ENCODE data around the gene GLOD4. TPM values are rescaled to one million over a fixed set of nuclear protein-coding genes. Genes with fewer than 3 reads are reported as not detected.
"Not testable (repeated sequence)": the region's sequence is repeated elsewhere in the genome, so short reads cannot be mapped to it uniquely, and the experiment has no call there.

GLOD4 gene
- total RNA-seq, 3 donors from 2014 or later, result 47.5 to 61.1 (median 59.9) TPM

GRCh38 chr17:789160-789840, 7.2 kb upstream of the GLOD4 start:
- H3K36me3 ChIP-seq, result no peaks in the 10 kb centered on the region

GRCh38 chr17:788551-788950, 6.5 kb upstream of the GLOD4 start:
- Histone ChIP-seq H3K36me3 (no peaks in the 10 kb centered on the region), H3K27me3 (no peaks in the 10 kb centered on the region), H3K4me3 (no peak overlapping the region), H3K9me3 (no peaks in the 10 kb centered on the region), H3K4me1 (peaks cover 0 to 11% of the 10 kb centered on the region in 2 donors), H3K27ac (no peak overlapping the region)
- no peak for TF ChIP-seq POLR2AphosphoS5 (IDR thresholded peaks at IDR 0.05)
- TF ChIP-seq, protein P1, sequence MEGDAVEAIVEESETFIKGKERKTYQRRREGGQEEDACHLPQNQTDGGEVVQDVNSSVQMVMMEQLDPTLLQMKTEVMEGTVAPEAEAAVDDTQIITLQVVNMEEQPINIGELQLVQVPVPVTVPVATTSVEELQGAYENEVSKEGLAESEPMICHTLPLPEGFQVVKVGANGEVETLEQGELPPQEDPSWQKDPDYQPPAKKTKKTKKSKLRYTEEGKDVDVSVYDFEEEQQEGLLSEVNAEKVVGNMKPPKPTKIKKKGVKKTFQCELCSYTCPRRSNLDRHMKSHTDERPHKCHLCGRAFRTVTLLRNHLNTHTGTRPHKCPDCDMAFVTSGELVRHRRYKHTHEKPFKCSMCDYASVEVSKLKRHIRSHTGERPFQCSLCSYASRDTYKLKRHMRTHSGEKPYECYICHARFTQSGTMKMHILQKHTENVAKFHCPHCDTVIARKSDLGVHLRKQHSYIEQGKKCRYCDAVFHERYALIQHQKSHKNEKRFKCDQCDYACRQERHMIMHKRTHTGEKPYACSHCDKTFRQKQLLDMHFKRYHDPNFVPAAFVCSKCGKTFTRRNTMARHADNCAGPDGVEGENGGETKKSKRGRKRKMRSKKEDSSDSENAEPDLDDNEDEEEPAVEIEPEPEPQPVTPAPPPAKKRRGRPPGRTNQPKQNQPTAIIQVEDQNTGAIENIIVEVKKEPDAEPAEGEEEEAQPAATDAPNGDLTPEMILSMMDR (IDR thresholded peaks at IDR 0.05), result no peak
- no peak for TF ChIP-seq POLR2A (IDR thresholded peaks at IDR 0.05)
- intact Hi-C loops (cut with DNase I; ENCODE audit: low total_unique reads), result no loop called here
- no peak for DNase-seq (ENCODE audit: low spot score in 2 of 2)

More at GRCh38 chr17:789160-789840, 7.2 kb upstream of the GLOD4 start:
- intact Hi-C loops (cut with DNase I; ENCODE audit: low total_unique reads), result no loop called here
- Histone ChIP-seq H3K4me1 (peaks cover 0 to 4% of the 10 kb centered on the region in 2 donors), H3K9me3 (no peaks in the 10 kb centered on the region), H3K4me3 (no peak overlapping the region), H3K27ac (no peak overlapping the region), H3K27me3 (no peaks in the 10 kb centered on the region)
- no peak for TF ChIP-seq POLR2A (IDR thresholded peaks at IDR 0.05)
- TF ChIP-seq, protein P1 (IDR thresholded peaks at IDR 0.05), result no peak
- no peak for TF ChIP-seq POLR2AphosphoS5 (IDR thresholded peaks at IDR 0.05)
- no peak for DNase-seq (ENCODE audit: low spot score in 2 of 2)

GRCh38 chr17:787641-788221, 5.7 kb upstream of the GLOD4 start:
- no peak for TF ChIP-seq POLR2A (IDR thresholded peaks at IDR 0.05)
- no peak for TF ChIP-seq POLR2AphosphoS5 (IDR thresholded peaks at IDR 0.05)
- TF ChIP-seq, protein P1 (IDR thresholded peaks at IDR 0.05), result no peak
- no peak overlapping the region for H3K4me3 ChIP-seq
- no peaks in the 10 kb centered on the region for H3K27me3 ChIP-seq
- H3K4me1 ChIP-seq, result peaks cover 4 to 18% of the 10 kb centered on the region in 2 donors
- DNase-seq (ENCODE audit: low spot score in 2 of 2), result no peak
- no peaks in the 10 kb centered on the region for H3K36me3 ChIP-seq
- intact Hi-C loops (cut with DNase I; ENCODE audit: low total_unique reads), result no loop called here
- H3K27ac ChIP-seq, result no peak overlapping the region
- H3K9me3 ChIP-seq, result no peaks in the 10 kb centered on the region

DNA sequence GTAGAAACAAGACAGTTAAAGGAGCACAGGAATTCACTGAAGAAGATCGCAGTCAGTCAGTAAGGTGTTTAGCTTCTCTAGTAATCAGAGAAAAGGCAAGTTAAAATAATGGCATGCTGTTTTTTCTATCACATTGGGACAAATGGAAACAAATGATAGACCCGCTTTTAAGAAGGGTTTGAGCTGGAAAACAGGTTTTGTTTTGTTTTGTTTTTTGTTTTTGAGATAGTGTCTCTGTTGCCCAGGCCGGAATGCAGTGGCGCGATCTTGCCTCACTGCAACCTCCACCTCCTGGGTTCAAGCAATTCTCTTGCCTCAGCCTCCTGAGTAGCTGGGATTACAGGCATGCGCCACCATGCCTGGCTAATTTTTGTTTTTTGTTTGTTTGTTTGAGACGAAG, 3.8 kb upstream of the GLOD4 start:
- H3K27ac ChIP-seq; H3K4me3 ChIP-seq; DNase-seq (ENCODE audit: low spot score in 2 of 2); H3K27me3 ChIP-seq; H3K9me3 ChIP-seq; H3K36me3 ChIP-seq; intact Hi-C loops (cut with DNase I; ENCODE audit: low total_unique reads): not testable (repeated sequence)
- H3K4me1 ChIP-seq, result peaks cover 4 to 18% of the 10 kb centered on the region in 2 donors

GRCh38 chr17:784143-784542, 2.1 kb upstream of the GLOD4 start:
- Histone ChIP-seq H3K9me3 (no peaks in the 10 kb centered on the region), H3K27me3 (no peaks in the 10 kb centered on the region), H3K4me1 (peaks cover 4 to 18% of the 10 kb centered on the region in 2 donors), H3K36me3 (no peaks in the 10 kb centered on the region), H3K4me3 (no peak overlapping the region), H3K27ac (no peak overlapping the region)
- DNase-seq (ENCODE audit: low spot score in 2 of 2), result no peak
- TF ChIP-seq POLR2AphosphoS5 (IDR thresholded peaks at IDR 0.05) (no peak), POLR2A (IDR thresholded peaks at IDR 0.05) (no peak)
- TF ChIP-seq, protein P1 (IDR thresholded peaks at IDR 0.05), result no peak
- intact Hi-C loops (cut with DNase I; ENCODE audit: low total_unique reads), result no loop called here
